Loucy (cell line): Measurements from ENCODE around the gene TMPO.

ENCODE experiments used
- EZH2phosphoT487 ChIP-seq: fragments of 200-600 bp; IDR thresholded peaks from 2 replicates; pipeline ENCODE4 v1.6.1; 2018; ENCODE audit warnings: antibody characterized with exemption, mild to moderate bottlenecking, moderate library complexity, borderline replicate concordance
- TF ChIP-seq, protein P1 (sequence below): fragments of 200-600 bp; sonication (generic); conservative IDR thresholded peaks from 2 replicates; pipeline ENCODE4 v1.5.1; 2014; ENCODE audit warnings: mild to moderate bottlenecking, antibody characterized with exemption, low read length

DNA sequence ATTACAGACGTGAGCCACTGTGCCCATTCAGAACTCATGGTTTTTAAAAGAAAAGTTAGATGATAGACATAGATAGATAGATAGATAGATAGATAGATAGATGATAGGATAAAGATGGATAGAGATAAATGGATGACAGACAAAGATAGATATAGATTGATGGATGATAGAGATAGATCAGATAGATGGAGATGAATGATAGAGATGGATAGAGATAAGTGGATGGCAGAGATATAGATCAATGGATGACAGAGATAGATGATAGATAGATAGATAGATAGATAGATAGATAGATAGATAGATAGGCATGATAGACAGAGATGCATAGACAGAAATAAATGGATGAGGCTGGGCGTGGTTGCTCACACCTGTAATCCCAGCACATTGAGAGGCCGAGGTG is 64.4 kb downstream of the TMPO start:
- TF ChIP-seq, protein P1, sequence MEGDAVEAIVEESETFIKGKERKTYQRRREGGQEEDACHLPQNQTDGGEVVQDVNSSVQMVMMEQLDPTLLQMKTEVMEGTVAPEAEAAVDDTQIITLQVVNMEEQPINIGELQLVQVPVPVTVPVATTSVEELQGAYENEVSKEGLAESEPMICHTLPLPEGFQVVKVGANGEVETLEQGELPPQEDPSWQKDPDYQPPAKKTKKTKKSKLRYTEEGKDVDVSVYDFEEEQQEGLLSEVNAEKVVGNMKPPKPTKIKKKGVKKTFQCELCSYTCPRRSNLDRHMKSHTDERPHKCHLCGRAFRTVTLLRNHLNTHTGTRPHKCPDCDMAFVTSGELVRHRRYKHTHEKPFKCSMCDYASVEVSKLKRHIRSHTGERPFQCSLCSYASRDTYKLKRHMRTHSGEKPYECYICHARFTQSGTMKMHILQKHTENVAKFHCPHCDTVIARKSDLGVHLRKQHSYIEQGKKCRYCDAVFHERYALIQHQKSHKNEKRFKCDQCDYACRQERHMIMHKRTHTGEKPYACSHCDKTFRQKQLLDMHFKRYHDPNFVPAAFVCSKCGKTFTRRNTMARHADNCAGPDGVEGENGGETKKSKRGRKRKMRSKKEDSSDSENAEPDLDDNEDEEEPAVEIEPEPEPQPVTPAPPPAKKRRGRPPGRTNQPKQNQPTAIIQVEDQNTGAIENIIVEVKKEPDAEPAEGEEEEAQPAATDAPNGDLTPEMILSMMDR: no peak
- no peak for TF ChIP-seq EZH2phosphoT487
